Activated CD4-positive, alpha-beta T cell treated with anti-CD3 and anti-CD28 coated beads for 4 hours (primary cell): ENCODE data around the gene TM2D1.
"Not testable (repeated sequence)": the region's sequence is repeated elsewhere in the genome, so short reads cannot be mapped to it uniquely, and the experiment has no call there.

Experiments used
- DNase-seq, 2 donors: peaks; one replicate each; pipeline ENCODE4 v3.0.0-alpha.2; 2020

TM2D1 gene

DNA sequence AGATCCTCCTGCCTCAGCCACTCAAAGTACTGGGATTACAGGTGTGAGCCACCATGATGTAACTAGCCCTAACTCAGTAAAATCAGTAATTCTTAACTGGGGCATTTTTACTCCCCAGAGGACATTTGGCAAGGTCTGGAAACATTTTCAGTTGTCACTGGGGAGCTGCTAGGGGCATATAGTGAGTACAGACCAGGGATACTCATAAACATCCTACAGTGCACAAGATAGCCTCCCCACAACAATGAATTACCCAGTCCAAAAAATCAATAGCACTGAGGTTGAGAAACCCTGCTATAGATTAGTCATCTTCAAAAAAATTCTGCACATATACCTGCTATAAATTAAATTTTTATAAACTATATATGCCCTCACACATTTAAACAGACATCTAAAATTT, 13.0 kb downstream of the TM2D1 start:
- no peak for DNase-seq

GRCh38 chr1:61711257-61711656, 13.7 kb downstream of the TM2D1 start:
- DNase-seq: not testable (repeated sequence)

GRCh38 chr1:61709908-61710289, 15.0 kb downstream of the TM2D1 start:
- no peak for DNase-seq

GRCh38 chr1:61708953-61709907, 15.7 kb downstream of the TM2D1 start:
- DNase-seq: no peak

DNA sequence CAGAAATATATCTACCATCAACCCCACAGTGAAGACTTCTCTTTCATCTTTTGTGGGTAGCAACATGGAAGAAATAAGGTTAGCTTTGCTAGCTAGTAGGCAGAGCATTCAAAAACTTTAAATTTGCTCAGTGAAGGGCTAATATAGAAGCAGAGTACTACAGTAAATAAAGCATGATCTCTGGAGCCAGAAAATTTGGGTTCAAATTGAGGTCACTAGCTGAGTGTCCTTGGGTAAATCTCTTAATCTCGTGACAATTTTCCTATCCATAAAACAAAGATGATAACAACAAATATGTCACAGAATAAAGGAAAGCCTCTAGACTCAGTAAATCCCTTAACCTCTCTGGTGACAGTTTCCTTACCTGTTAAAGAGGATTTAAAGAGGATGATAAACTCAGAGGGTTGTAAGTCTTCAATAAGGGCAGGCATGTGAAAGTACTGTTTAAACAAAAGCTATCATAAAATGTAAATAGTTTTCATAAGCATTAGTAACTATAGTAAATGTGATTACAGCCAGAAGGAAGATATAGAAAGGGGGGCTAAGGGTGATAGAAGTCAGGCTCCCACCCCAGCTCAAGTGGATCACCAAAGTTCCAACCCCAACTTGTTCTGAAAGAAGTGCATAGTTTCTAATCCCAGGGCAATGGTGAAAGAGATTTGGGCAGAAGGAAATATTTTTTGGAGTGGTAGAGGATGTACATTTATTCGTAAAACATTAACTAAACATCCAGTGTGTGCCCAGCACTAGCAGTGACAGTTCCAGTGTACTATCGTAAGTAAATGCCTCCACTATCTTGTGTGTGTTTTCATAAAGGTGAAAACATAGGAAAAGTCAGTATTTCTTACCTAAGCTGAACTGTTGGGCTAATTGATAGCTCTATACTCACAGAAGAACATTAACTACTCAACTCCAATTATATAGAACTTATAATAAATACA, 24.8 kb downstream of the TM2D1 start:
- DNase-seq: no peak

GRCh38 chr1:61692155-61692800, 32.7 kb downstream of the TM2D1 start:
- no peak for DNase-seq

- no peak for DNase-seq
Observed at GRCh38 chr1:61687901-61688300, 37.0 kb downstream of the TM2D1 start.

DNA sequence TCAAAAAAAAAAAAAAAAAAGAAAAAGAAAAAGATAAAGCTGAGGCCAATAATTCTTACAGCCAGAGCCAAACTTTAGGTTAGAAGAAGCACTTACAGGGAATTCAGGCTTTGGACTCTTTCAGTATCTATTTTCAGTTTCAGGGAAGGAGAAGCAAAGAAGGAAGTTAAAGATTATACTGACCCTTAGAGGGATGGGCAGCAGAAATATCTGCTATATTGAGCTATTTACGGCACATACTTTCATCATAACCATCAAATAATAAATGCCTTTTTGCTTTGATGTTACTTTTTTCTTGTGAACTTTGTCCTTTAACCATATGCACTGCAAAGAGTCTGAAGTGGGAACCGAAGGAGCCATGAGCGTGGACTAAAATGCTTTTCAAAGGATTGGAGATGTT, 42.0 kb downstream of the TM2D1 start:
- no peak for DNase-seq

DNA sequence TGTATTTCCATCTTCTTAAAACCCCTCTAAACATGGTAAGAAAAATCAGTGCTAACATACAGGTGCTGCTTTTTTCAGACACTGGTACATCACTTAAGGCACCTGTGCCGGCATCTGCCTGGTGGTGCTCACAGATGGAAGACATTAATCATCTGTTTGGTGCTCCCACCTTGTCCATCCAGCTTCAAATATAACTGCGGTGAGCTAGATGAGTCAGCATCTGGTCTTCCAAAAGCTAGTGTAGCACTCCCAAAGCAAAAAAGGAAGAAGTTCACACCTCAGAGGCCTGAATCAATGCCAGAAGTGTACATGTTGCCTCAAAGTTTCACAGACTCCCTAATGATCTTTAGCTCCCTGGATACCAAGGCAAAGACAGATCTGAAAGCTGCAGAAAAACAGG, 44.4 kb downstream of the TM2D1 start:
- no peak for DNase-seq

DNA sequence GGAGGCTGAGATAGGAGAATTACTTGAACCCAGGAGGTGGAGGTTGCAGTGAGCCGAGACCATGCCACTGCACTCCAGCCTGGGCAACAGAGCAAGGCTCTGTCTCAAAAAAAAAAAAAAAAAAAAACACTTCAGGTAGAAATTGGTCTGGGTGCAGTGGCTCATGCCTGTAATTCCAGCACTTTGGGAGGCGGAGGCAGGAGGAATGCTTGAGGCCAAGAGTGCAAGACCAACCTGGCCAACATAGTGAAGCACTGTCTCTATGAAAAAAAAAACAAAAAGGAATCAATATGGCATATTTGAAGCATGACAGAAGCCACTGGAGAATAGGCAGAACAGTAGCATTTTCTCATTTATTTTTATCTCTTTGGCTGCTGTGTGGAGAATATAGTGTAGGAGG, 48.1 kb downstream of the TM2D1 start:
- not testable (repeated sequence) for DNase-seq

DNA sequence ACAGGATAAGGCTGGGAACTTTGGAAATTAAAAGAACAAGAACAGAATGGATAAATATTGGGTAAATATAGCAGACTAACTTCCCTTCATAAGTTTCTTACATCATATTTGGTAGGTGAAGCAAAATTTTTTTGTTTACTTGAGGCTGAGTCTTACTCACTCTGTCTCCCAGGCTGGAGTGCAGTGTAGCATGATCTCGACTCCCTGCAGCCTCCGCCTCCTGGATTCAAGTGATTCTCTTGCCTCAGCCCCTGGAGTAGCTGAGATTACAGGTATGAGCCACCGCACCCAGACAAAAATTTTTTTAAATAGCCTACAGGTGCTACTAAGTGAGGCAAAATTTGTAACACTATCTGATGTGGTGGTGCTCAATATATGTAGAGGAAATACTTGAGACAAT, 50.7 kb downstream of the TM2D1 start:
- DNase-seq: no peak

DNA sequence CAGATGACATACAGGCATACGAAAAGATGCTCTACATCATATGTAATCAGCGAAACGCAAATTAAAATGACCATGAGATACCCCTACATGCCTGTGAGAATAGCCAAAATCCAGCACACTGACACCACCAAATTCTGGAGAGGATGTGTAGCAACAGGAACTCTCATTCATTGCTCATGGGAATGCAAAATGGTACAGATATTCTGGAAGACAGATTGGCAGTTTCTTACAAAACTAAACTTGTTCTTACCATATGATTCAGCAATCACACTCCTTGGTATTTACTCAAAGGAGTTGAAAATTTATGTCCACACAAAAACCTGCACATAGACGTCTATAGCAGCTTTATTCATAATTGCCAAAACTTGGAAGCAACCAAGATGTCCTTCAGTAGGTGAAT, 52.6 kb downstream of the TM2D1 start:
- no peak for DNase-seq

GRCh38 chr1:61670445-61670844, 54.5 kb downstream of the TM2D1 start:
- no peak for DNase-seq

- no peak for DNase-seq
Observed at GRCh38 chr1:61670016-61670415, 54.9 kb downstream of the TM2D1 start.

DNA sequence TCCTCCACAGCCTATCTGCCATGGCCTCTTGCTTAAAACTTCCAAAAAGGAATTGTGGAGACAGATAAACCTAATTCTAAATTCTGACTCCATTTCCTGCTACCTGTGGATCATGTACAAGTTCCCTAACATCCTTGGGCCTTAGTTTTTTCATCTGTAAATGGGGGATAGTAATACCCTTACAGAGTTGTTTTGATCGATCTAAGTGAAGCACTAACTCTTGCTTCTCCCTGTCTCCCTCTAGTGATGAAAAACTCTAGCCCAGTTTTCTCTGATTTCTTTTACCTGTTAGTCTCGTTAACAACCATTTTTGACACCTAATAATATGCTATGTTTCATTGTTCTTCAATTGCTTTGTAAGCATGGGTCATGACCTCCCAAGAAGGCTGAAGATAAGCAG, 65.9 kb downstream of the TM2D1 start:
- DNase-seq: no peak

- DNase-seq: no peak
Observed at GRCh38 chr1:61655453-61655852, 69.5 kb downstream of the TM2D1 start.

DNA sequence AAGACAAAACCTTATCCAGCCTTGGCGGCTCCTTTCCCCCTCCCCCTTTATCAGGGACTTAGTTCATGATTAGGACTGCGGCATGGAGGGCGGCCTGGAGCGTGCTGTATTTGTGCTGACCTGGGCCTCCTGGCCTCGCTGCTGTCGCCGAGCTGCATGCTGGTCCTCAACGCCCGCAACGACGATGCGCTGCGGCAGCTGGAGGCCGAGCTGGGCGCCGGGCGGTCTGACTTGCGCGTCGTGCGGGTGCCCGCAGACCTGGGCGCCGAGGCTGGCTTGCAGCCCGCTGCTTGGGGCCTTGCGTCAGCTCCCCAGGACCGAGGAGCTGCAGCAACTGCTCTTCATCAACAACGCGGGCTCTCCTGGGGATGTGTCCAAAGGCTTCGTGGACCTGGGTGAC, 70.9 kb downstream of the TM2D1 start:
- no peak for DNase-seq

DNA sequence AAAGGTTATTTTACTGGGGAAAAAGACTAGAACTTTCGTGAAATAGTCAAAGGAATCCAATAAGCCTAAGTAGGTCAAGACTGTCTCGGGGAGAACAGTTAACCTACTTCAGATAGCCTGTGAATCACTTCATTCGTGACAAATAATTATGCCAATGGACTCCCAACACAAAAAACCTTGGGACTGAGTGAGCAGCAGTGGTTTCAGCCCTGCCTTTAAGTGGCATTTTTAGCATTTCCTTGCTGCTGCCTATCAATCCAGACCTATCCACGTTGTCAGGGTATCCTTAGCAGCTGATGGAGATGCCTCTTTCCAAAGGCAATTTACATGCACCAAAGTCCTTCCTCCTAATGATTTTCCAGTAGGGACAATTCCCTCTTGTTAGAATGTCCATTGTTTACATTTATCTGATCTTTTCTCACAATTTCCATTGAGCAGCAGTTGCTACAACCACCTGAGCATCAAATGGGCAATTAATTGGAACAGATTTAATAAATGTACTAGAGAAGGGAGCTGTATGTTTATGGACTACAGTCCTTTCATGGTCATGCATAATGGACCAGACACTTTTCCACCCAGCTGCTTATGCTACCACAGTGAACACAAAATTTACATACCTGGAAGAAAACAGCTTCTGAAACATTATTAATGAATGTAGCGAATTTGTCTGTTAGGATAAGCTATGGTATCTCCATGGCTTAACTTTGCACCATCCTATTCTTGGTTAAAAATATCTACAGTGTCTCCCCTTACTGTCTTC, 75.8 kb downstream of the TM2D1 start:
- no peak for DNase-seq

DNA sequence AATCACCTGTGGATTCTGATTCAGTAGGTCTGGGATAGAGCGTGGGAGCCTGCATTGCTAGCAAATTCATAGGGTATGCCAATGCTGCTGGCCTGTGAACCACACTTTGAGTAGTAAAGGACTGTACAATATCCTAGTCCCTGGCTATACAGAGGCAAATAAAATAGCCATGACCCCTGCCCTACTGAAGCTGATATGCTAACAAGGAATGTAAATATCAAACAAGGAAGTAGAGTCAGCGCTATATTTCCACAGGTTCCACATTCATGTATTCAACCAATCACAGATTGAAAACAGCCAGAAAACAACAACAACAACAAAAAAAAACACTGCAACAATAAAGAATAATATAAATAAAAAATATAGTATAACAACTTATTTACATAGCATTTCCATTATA, 77.8 kb downstream of the TM2D1 start:
- no peak for DNase-seq

GRCh38 chr1:61645476-61645875, 79.5 kb downstream of the TM2D1 start:
- no peak for DNase-seq

DNA sequence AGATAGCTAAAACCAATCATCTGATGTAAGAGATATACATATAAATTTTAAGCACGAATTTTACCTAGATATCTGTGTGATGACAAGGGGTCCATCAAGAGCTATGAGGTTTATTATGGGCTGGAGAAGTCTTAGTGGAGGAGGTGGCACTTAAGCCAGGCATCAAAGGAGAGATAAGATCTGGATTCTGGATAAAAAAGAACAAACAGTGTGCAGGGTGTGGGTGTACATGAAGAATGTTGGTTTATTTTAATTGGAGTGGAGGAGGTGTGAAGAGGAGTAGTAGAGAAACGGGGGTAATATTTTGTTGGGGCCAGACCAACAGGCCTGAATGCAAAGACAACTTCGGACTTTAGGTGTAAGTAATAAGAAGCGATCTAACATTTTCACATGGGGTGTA, 80.6 kb downstream of the TM2D1 start:
- no peak for DNase-seq

GRCh38 chr1:61642475-61643232, 82.3 kb downstream of the TM2D1 start:
- no peak for DNase-seq
